Lower leg skin (tissue), 4 donors: Measurements from ENCODE around the gene REPS1. TPM values are rescaled to one million over a fixed set of nuclear protein-coding genes. Genes with fewer than 3 reads are reported as not detected.
"Not testable (repeated sequence)": the region's sequence is repeated elsewhere in the genome, so short reads cannot be mapped to it uniquely, and the experiment has no call there.

Experiments used
- DNase-seq, 2 donors: peaks; one replicate each; pipeline ENCODE4 v3.0.0-alpha.2; 2019; ENCODE audit warnings: low spot score in 2 of 2
- H3K4me3 ChIP-seq: fragments of 200-600 bp; sonication (generic); 2 replicates; pipeline ENCODE4 v1.5.1; 2017; ENCODE audit warnings: mild to moderate bottlenecking, low read depth; ENCODE audit not compliant: poor library complexity, severe bottlenecking
- POLR2A ChIP-seq, 2 donors: fragments of 450-650 bp; IDR thresholded peaks; one replicate each; pipeline ENCODE4 v1.6.1; 2016 to 2017; ENCODE audit warnings: antibody characterized with exemption in 2 of 2, mild to moderate bottlenecking in 1 of 2, moderate library complexity in 1 of 2
- WGBS, 2 donors: methylation state at CpG; one replicate each; pipeline ENCODE4 v1.1.5; 2018; 5-methylcytosine and 5-hydroxymethylcytosine counted together
- intact Hi-C: fragments of 100-400 bp; cut with DNase I; formaldehyde crosslinking; loops from one replicate; pipeline ENCODE4 v1.15.0; 2023; ENCODE audit warnings: low total_unique reads
- total RNA-seq, 4 donors: library from RNA; depleted of rRNA; stranded (reverse); fragments of >200 nt; gene quantifications; one replicate each; pipeline ENCODE4 v1.1.0, GENCODE V29; 2016
- TF ChIP-seq, protein P1 (sequence below), 3 donors: fragments of 450-650 bp; IDR thresholded peaks; one replicate each; pipeline ENCODE4 v1.5.1; 2016; ENCODE audit warnings: antibody characterized with exemption in 3 of 3, mild to moderate bottlenecking in 3 of 3, moderate library complexity in 2 of 3

REPS1 gene
- total RNA-seq, 4 donors from 2014 or later, result 47.1 to 111 (median 67.6) TPM

DNA sequence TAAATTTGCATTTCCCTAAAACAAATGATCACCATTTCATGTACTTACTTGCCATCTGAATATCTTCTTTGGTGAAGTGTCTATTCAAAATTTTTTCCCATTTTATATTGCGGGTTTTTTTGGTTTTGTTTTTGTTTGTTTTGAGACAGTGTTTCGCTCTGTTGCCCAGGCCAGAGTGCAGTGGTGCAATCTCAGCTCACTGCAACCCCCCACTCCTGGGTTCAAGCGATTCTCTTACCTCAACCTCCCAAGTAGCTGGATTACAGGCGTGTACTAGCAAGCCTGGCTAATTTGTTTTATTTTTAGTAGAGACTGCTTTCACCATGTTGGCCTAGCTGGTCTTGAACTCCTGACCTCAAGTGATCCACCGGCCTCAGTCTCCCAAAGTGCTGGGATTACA is 9.1 kb upstream of the REPS1 start:
- WGBS, 2 donors, result 84 to 90% methylated on average over 5 of the region's 5 CpGs
- no peak overlapping the region for H3K4me3 ChIP-seq
- intact Hi-C loops, result no loop called here
- DNase-seq, result no peak
- TF ChIP-seq, protein P1, sequence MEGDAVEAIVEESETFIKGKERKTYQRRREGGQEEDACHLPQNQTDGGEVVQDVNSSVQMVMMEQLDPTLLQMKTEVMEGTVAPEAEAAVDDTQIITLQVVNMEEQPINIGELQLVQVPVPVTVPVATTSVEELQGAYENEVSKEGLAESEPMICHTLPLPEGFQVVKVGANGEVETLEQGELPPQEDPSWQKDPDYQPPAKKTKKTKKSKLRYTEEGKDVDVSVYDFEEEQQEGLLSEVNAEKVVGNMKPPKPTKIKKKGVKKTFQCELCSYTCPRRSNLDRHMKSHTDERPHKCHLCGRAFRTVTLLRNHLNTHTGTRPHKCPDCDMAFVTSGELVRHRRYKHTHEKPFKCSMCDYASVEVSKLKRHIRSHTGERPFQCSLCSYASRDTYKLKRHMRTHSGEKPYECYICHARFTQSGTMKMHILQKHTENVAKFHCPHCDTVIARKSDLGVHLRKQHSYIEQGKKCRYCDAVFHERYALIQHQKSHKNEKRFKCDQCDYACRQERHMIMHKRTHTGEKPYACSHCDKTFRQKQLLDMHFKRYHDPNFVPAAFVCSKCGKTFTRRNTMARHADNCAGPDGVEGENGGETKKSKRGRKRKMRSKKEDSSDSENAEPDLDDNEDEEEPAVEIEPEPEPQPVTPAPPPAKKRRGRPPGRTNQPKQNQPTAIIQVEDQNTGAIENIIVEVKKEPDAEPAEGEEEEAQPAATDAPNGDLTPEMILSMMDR (IDR thresholded peaks at IDR 0.05), result no peak
- no peak for TF ChIP-seq POLR2A (IDR thresholded peaks at IDR 0.05)

- TF ChIP-seq, protein P1 (IDR thresholded peaks at IDR 0.05), result no peak
- TF ChIP-seq POLR2A (IDR thresholded peaks at IDR 0.05), result no peak
- no peak overlapping the region for H3K4me3 ChIP-seq
- intact Hi-C loops, result no loop called here
- WGBS, 2 donors, result 77 to 90% methylated on average over 3 of the region's 3 CpGs
- no peak for DNase-seq
Measured at GRCh38 chr6:138996524-138996923, 8.5 kb upstream of the REPS1 start.

DNA sequence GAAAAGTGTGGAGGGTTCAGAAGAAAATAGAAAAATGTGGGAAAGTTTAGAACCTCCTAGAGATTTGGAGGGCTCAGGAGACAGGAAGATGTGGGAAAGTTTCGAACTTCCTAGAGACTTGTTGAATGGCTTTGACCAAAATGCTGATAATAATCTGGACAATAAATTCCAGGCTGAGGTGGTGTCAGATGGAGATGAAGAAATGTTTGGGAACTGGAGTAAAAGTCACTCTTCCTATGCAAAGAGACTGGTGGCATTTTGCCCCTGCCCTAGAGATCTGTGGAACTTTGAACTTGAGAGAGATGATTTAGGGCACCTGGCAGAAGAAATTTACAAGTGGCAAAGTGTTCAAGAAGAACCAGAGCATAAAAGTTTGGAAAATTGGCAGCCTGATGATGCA is 5.4 kb upstream of the REPS1 start:
- 74 to 75% methylated on average over 1 of the region's 1 CpG for WGBS, 2 donors
- intact Hi-C loops, H3K4me3 ChIP-seq, DNase-seq: not testable (repeated sequence)

DNA sequence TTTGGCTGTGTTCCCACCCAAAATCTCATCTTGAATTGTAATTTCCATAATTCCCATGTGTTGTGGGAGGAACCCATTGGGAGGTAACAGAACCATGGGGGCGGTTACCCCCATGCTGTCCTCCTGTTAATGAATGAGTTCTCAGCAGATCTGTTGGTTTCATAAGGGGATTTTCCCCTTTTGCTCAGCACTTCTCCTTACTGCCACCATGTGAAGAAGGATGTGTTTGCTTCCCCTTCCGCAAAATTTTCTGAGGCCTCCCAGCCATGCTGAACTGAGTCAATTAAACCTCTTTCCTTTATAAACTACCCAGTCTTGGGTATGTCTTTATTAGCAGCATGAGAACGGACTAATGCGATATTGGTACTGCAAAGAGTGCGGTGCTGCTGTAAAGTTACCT is 4.9 kb upstream of the REPS1 start:
- intact Hi-C loops, H3K4me3 ChIP-seq, DNase-seq: not testable (repeated sequence)
- WGBS, 2 donors, result 87 to 94% methylated on average over 5 of the region's 5 CpGs

DNA sequence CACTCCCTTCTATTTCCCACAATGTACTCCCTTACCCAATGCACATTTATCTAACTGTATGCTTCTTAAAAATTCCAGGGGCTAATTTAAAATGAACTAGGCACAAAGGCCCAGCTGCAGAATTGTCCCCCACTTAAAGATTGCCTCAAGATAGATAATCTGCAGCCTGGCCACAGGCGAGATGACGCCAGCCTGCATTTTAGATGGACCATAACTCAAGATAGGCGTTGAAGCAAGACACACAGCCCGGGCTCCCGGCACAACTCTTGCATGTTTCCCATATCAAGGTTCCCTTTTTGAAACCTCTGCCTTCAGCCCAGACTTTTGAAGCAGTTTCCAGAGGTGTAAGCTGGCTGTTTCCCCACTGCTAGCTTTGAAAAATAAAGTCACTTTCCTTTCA is 3.2 kb upstream of the REPS1 start:
- TF ChIP-seq, protein P1 (IDR thresholded peaks at IDR 0.05), result no peak
- no peak for TF ChIP-seq POLR2A (IDR thresholded peaks at IDR 0.05)
- H3K4me3 ChIP-seq, result no peak overlapping the region
- intact Hi-C loops, result loop anchor here (2.0 kb wide), 1 partner anchor 176 kb away; no protein-coding TSS in a partner anchor
- WGBS, 2 donors, result 80 to 92% methylated on average over 5 of the region's 5 CpGs
- no peak for DNase-seq

DNA sequence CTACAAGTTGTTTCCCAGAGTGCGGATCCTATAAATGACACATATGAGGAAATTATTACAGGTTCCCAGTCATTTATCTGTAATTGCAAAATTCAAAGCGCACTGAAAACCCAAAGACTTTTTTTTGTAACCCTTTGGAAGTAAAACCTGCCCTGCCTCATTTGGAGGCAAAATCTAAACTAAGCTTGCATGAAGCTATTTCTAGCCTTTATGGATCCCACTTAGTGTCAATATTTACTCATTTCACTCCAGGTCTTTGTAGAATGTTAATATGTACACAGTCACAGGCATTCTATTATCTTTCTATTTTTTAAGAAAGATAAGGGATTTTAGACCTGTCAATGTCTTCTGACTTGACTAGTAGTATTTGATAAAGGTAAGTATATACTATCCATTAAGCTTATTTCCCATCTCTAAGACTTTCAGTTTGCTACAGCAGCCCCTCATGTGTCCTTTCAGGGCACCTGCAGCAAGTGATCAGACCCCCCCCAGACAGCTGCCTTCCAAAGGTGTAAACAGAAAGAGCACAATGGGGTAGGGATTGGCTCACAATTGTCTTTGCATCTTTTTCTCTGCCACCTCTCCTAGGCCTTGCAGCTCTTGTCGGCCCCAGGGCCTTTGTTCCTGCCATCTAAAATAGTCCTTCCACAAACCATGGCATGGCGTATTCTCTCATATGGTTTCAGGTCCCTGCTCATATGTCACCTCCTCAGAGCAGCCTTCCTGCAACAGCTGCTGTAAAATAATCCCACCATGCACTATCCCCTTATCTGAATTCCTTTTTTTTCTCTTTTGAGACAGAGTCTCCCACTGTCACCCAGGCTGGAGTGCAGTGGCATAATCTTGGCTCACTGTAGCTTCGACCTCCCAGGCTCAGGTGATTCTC is 1.3 kb upstream of the REPS1 start:
- intact Hi-C loops, result no loop called here
- 95 to 96% methylated on average over 5 of the region's 5 CpGs for WGBS, 2 donors

More for the DNA sequence above, 1.3 kb upstream of the REPS1 start:
- H3K4me3 ChIP-seq, result no peak overlapping the region
- TF ChIP-seq, protein P1 (IDR thresholded peaks at IDR 0.05), result no peak
- TF ChIP-seq POLR2A (IDR thresholded peaks at IDR 0.05), result no peak
- no peak for DNase-seq
